HEK293 (cell line): ENCODE measurements around the gene SPRN.

Experiments
- ATF2 ChIP-seq: fragments of 450-650 bp; formaldehyde crosslinking; IDR thresholded peaks from 2 replicates; pipeline ENCODE4 v1.5.1; 2016; ENCODE audit warnings: missing biosample characterization, missing genetic modification characterization, low read depth
- BCL11A ChIP-seq: fragments of 450-650 bp; formaldehyde crosslinking; IDR thresholded peaks from 2 replicates; pipeline ENCODE4 v1.5.1; 2016; ENCODE audit warnings: low read depth, missing biosample characterization, missing genetic modification characterization
- PATZ1 ChIP-seq: fragments of 450-650 bp; formaldehyde crosslinking; IDR thresholded peaks from 2 replicates; pipeline ENCODE4 v1.5.1; 2016; ENCODE audit warnings: missing biosample characterization, missing genetic modification characterization
- ZNF10 ChIP-seq: fragments of 450-650 bp; formaldehyde crosslinking; IDR thresholded peaks from 2 replicates; pipeline ENCODE4 v1.5.1; 2017; ENCODE audit warnings: missing biosample characterization, missing genetic modification characterization
- ZNF202 ChIP-seq: fragments of 450-650 bp; formaldehyde crosslinking; IDR thresholded peaks from 2 replicates; pipeline ENCODE4 v1.5.1; 2016; ENCODE audit warnings: missing biosample characterization, missing genetic modification characterization, borderline replicate concordance
- ZNF214 ChIP-seq: fragments of 450-650 bp; formaldehyde crosslinking; IDR thresholded peaks from 2 replicates; pipeline ENCODE4 v1.5.1; 2017; ENCODE audit warnings: missing biosample characterization, mild to moderate bottlenecking, missing genetic modification characterization, borderline replicate concordance
- ZNF248 ChIP-seq: fragments of 450-650 bp; formaldehyde crosslinking; IDR thresholded peaks from 2 replicates; pipeline ENCODE4 v1.5.1; 2017; ENCODE audit warnings: missing biosample characterization, missing genetic modification characterization
- TF ChIP-seq, protein P1 (sequence below): fragments of 450-650 bp; formaldehyde crosslinking; IDR thresholded peaks from 2 replicates; pipeline ENCODE4 v1.5.1; 2016; ENCODE audit warnings: missing biosample characterization, missing genetic modification characterization

DNA sequence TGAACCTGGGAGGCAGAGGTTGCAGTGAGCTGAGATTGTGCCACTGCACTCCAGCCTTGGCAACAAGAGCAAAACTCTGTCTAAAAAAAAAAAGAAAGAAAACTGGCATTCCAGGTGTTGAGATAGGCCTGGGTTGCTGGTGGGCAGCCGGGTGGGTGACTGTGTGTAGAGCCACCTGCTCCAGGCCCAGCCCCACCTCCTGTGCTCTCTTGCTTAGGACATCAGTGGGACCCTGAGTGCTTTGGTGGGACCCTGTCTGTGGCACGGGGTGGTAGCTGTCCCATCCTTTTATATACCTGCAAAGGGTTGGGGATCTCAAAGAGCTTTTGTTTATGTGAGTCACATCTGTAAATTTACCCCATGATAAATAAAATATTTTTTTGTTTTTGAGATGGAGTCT is 39.2 kb downstream of the SPRN start:
- no peak for TF ChIP-seq ZNF10 (tag by site-specific recombination)
- TF ChIP-seq, protein P1, sequence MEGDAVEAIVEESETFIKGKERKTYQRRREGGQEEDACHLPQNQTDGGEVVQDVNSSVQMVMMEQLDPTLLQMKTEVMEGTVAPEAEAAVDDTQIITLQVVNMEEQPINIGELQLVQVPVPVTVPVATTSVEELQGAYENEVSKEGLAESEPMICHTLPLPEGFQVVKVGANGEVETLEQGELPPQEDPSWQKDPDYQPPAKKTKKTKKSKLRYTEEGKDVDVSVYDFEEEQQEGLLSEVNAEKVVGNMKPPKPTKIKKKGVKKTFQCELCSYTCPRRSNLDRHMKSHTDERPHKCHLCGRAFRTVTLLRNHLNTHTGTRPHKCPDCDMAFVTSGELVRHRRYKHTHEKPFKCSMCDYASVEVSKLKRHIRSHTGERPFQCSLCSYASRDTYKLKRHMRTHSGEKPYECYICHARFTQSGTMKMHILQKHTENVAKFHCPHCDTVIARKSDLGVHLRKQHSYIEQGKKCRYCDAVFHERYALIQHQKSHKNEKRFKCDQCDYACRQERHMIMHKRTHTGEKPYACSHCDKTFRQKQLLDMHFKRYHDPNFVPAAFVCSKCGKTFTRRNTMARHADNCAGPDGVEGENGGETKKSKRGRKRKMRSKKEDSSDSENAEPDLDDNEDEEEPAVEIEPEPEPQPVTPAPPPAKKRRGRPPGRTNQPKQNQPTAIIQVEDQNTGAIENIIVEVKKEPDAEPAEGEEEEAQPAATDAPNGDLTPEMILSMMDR (tag by site-specific recombination), result no peak
- no peak for TF ChIP-seq ZNF214 (tag by site-specific recombination)
- no peak for TF ChIP-seq ATF2 (tag by site-specific recombination)
- no peak for TF ChIP-seq ZNF202 (tag by site-specific recombination)
- no peak for TF ChIP-seq BCL11A (tag by site-specific recombination)
- no peak for TF ChIP-seq PATZ1 (tag by site-specific recombination)
- TF ChIP-seq ZNF248 (tag by site-specific recombination), result no peak
